ENCODE results near the gene MBNL2.
"Not testable (repeated sequence)": the region's sequence is repeated elsewhere in the genome, so short reads cannot be mapped to it uniquely, and the experiment has no call there.

DNA sequence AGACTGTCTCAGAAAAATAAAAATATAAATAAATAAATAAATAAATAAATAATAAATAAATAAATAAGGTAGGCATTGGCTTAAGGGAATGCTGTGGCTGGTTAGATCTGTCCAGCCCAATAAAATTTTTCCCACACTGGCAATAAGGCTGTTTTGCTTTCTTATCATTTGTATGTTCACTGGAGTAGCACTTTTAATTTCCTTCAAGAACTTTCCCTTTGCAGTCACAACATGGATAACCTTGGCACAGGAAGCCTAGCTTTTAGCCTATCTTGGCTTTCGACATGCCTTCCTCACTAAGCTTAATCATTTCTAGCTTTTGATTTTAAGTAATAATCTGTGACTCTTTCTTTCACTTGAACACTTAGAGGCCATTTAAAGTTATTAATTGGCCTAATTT is 129.9 kb downstream of the MBNL2 start:
- TF ChIP-seq, protein P1, sequence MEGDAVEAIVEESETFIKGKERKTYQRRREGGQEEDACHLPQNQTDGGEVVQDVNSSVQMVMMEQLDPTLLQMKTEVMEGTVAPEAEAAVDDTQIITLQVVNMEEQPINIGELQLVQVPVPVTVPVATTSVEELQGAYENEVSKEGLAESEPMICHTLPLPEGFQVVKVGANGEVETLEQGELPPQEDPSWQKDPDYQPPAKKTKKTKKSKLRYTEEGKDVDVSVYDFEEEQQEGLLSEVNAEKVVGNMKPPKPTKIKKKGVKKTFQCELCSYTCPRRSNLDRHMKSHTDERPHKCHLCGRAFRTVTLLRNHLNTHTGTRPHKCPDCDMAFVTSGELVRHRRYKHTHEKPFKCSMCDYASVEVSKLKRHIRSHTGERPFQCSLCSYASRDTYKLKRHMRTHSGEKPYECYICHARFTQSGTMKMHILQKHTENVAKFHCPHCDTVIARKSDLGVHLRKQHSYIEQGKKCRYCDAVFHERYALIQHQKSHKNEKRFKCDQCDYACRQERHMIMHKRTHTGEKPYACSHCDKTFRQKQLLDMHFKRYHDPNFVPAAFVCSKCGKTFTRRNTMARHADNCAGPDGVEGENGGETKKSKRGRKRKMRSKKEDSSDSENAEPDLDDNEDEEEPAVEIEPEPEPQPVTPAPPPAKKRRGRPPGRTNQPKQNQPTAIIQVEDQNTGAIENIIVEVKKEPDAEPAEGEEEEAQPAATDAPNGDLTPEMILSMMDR (conservative IDR thresholded peaks at IDR 0.05; ENCODE audit: low read depth in 2 of 2) = not testable (repeated sequence)
- not testable (repeated sequence) for TF ChIP-seq EZH2 (IDR thresholded peaks at IDR 0.05; ENCODE audit: low read depth, unreplicated experiment); ZNF114 (CRISPR knock-in tag; IDR thresholded peaks at IDR 0.05)
